HG02943 (cell line): ENCODE results near the gene PAN3.
"Not testable (repeated sequence)": the region's sequence is repeated elsewhere in the genome, so short reads cannot be mapped to it uniquely, and the experiment has no call there.

Experiments
- ATAC-seq: cut with Tn5 transposase; IDR thresholded peaks from one replicate; pipeline ENCODE4 v1.9.1; 2021; ENCODE audit warnings: mild to moderate bottlenecking, low read depth, moderate library complexity; ENCODE audit not compliant: unreplicated experiment

The PAN3 gene

GRCh38 chr13:28131646-28132045 lies 6.7 kb upstream of the PAN3 start:
- no peak for ATAC-seq

DNA sequence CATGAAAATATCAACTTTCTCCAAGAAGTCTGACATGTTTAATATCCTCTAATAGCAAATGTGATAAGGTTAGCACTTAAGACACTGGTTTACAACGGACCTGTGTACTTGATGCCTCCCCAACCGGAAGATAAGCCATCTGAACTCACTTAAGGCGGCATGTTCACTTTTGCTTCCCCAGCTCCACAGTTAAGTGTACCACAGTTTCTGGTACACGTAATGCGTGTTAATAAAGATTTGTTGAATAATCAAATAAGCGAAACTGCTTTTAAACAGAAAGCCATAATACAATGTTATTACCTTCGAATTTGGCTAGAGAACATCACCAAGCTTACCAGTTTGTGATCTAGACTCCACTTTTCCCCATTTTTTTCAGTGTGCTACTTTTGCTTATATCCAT lies 1.4 kb upstream of the PAN3 start:
- ATAC-seq, result no peak

GRCh38 chr13:28137596-28137995 lies 749 bp upstream of the PAN3 start:
- ATAC-seq, result no peak

GRCh38 chr13:28138756-28139470 lies 568 bp downstream of the PAN3 start:
- ATAC-seq, result peak; percentile 40

GRCh38 chr13:28140433-28141125 lies 2.2 kb downstream of the PAN3 start:
- no peak for ATAC-seq

DNA sequence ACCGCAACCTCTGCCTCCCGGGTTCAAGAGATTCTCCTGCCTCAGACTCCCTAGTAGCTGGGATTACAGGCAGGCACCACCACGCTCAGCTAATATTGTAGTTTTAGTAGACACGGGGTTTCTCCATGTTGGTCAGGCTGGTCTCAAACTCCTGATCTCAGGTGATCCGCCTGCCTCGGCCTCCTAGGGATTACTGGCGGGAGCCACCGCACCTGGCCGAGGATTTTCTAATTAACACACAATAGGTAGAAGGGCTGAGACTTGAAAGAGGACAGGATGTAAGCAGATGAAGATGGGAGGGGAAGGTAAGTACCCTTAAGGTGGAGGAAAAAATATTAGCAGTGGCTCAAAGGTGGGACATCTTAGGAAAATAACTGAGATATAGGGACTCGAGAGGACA lies 3.2 kb downstream of the PAN3 start:
- ATAC-seq, result not testable (repeated sequence)

DNA sequence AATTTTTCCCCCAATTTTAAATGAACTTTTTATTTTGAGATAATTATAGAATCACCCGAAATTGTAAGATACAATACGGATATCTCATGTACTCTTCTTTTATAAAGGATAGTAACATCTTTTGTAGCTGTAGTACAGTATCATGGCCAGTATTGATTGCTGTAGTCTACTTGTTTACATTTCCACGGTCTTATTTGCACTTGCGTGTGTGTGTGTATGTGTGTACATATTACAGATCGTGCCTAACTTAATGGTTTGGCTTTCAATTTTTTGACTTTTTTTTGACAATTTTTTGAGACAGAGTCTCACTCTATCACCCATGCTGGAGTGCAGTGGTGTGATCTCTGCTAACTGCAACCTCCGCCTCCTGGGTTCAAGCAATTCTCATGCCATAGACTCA lies 6.7 kb downstream of the PAN3 start:
- no peak for ATAC-seq

- ATAC-seq, result no peak
Measured at GRCh38 chr13:28147495-28147894, 9.2 kb downstream of the PAN3 start.

- no peak for ATAC-seq
Measured at GRCh38 chr13:28159057-28159456, 20.7 kb downstream of the PAN3 start.

DNA sequence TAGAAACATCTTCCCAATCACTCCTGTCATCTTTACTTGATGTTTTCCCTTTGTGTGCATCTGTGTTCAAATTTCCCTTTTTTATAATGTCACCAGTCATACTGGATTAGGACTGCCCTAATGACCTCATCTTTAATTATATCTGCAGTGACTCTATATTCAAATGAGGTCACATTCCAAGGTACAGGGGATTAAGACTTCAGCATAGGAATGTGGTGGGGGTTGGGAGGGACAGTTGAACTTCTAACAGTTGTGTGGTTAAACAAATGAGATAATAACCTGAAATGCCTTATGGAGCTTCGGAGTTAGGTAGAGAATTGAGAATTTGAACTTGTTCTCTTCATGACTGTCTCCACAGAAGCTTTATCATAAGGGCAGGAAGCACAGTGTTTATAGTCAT lies 23.0 kb downstream of the PAN3 start:
- ATAC-seq, result no peak

- ATAC-seq, result no peak
Measured at GRCh38 chr13:28163587-28163986, 25.2 kb downstream of the PAN3 start.

- ATAC-seq, result no peak
Measured at GRCh38 chr13:28166257-28166656, 27.9 kb downstream of the PAN3 start.

DNA sequence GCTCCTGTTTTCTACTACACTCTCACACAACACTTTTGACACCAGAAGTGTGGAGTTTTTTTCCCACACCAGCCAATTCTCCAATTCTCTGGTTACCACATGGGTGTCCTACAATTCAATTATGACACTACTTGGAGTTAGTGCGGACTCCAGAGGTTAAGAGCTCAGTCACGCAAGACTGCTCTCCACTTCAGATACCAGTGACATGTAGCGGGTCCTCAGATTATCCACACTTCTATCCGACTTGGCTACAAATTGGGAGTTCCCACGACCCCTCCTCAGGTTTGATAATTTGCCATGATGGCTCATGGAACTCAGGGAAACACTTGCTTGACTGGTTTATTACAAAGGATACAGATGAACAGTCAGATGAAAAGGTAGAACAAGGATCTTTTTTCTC lies 32.9 kb downstream of the PAN3 start:
- ATAC-seq, result no peak

GRCh38 chr13:28172947-28173346 lies 34.6 kb downstream of the PAN3 start:
- ATAC-seq, result no peak

DNA sequence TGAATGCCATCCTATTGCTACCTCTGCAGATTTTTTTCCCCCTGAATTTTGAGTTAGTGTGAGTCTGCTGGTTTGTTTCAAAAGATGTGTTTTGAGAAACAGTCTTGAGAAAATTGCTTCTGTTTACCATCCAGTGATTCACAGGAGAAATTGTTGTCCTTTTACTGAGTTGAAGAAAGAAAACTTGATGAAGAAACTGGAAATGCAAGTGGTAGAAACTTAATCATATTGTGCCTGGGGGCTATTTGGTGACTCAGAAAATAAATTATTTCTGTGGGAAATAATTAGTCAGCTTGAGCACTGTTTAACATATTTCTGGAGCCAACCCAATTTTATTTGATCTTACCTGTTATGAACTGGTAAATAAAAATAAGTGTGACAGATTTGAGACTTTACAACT lies 35.4 kb downstream of the PAN3 start:
- no peak for ATAC-seq

DNA sequence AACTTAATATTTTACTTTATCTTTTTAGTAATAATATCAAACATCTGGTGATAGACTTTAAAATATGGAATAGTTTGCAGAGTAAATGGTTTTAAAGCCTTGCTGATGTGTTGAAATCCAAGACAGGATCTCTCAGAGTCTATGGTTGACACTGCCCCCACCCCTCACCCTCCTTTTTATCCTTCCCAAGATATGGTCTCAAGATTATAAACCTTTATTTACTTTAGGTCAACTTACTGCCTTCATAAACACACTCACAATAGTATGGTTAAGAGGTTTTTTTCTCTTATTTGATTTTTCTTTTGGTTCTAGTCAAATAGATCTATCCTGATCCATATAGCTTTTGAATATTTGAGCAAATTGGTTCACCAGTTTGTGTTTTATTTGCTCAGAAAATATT lies 39.0 kb downstream of the PAN3 start:
- no peak for ATAC-seq

GRCh38 chr13:28177877-28178276 lies 39.5 kb downstream of the PAN3 start:
- ATAC-seq, result no peak

GRCh38 chr13:28179974-28180373 lies 41.6 kb downstream of the PAN3 start:
- no peak for ATAC-seq

DNA sequence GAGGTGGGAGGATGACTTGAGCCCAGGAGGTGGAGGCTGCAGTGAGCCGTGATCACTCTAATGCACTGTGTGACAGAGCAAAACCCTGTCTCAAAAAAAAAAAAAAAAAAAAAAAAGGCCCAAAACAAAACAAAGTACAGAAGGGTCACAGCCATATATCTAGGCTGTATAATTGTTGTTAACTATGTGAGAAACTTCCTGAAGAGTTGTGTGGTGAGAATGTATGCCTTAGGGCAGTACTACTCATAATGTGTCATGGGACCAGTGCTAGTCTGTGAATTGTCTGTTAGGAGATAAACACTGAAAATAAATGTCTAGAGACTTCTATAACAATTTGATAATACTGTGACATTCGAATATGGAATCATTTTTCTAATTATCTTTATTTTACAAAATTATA lies 43.1 kb downstream of the PAN3 start:
- ATAC-seq, result no peak

DNA sequence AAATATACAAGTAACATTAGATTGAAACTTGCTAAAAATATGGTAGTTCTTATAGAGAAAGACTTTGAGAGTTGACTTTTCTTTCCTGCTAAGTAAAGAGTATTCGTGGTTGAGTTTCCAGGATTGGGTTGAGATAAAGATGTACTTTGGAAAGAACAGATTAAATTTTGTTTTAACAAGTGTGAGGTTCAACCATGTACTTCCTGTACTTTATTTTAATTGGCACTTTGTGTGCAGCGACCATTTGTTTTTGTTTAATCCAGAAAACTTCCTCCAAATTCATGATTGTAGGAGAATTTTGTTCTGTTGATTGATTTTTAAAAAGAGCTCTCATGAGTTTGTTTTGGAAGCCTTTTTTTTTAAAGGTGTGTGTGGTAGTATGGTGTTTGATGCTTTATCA lies 46.9 kb downstream of the PAN3 start:
- no peak for ATAC-seq

DNA sequence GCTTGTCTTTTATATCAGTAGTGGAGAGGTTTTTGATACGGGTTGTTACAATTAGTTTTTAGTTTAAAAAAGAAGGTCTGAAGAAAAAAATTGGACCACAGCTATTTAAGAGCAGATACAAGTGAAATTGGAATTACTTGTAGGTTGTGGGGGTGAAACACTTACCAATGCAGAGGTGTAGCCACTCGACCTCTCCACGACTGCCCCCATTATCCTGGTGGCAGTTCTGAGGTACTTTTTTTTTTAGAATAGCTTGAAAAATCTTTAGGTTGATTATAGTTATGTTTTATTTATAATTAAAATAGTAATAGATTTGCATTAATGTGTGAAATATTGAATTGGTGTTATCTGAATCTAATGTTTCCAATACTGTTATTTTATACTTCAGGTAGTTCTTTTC lies 60.7 kb downstream of the PAN3 start:
- ATAC-seq, result no peak

- no peak for ATAC-seq
Measured at GRCh38 chr13:28204043-28204442, 65.7 kb downstream of the PAN3 start.
